Esophagus (tissue), 2 donors: Measurements from ENCODE around the gene SLC6A12. TPM values are rescaled to one million over a fixed set of nuclear protein-coding genes. Genes with fewer than 3 reads are reported as not detected.

Experiments used
- H3K27ac ChIP-seq, 2 donors: one replicate each; pipeline ENCODE4 v1.5.1; 2013; ENCODE audit warnings: low read depth in 2 of 2, mild to moderate bottlenecking in 2 of 2, inconsistent platforms in 1 of 2, low read length in 1 of 2, moderate library complexity in 1 of 2
- H3K27me3 ChIP-seq, 2 donors: one replicate each; pipeline ENCODE4 v1.6.1; 2013; ENCODE audit warnings: low read length in 2 of 2, control low read depth in 1 of 2, mild to moderate bottlenecking in 1 of 2; ENCODE audit not compliant: insufficient read depth in 2 of 2, control insufficient read depth in 1 of 2
- H3K36me3 ChIP-seq, 2 donors: one replicate each; pipeline ENCODE4 v1.6.1; 2013; ENCODE audit warnings: low read length in 1 of 2; ENCODE audit not compliant: control insufficient read depth in 2 of 2, insufficient read depth in 2 of 2
- H3K4me1 ChIP-seq, 2 donors: one replicate each; pipeline ENCODE4 v1.6.1; 2013; ENCODE audit warnings: low read length in 1 of 2; ENCODE audit not compliant: control insufficient read depth in 2 of 2, insufficient read depth in 2 of 2
- H3K4me3 ChIP-seq, 2 donors: one replicate each; pipeline ENCODE4 v1.5.1; 2013; ENCODE audit warnings: low read length in 2 of 2, mild to moderate bottlenecking in 2 of 2, low read depth in 1 of 2, moderate library complexity in 1 of 2
- H3K9me3 ChIP-seq, 2 donors: one replicate each; pipeline ENCODE4 v1.6.1; 2013; ENCODE audit warnings: mild to moderate bottlenecking in 2 of 2, low read depth in 1 of 2, low read length in 1 of 2, moderate library complexity in 1 of 2; ENCODE audit not compliant: control insufficient read depth in 2 of 2, insufficient read depth in 1 of 2
- WGBS, 2 donors: extraction: QIAGEN DNeasy Blood & Tissue Kit; methylation state at CpG; one replicate each; pipeline ENCODE4 v1.1.7; 2013; 5-methylcytosine and 5-hydroxymethylcytosine counted together
- polyA plus RNA-seq, 2 donors: library from polyadenylated mRNA; stranded (reverse); fragments of 200-250 nt; gene quantifications; one replicate each; pipeline ENCODE4 v1.2.3, GENCODE V29; 2013
- donor health status: healthy with polysubstance abuse.
- donor health status: Bipolar disorder and iron deficiency.

SLC6A12 gene
- polyA plus RNA-seq, 2 donors: 0.11 TPM; not detected in 1

- no peak overlapping the region for H3K4me3 ChIP-seq
- H3K27ac ChIP-seq: no peak overlapping the region
- H3K36me3 ChIP-seq: no peaks in the 10 kb centered on the region
- no peaks in the 10 kb centered on the region for H3K9me3 ChIP-seq
- H3K27me3 ChIP-seq: no peaks in the 10 kb centered on the region
- H3K4me1 ChIP-seq: peaks cover 0 to under 1% of the 10 kb centered on the region in 2 donors
- 80% methylated on average over 9 of the region's 9 CpGs for WGBS, 2 donors
Measured at GRCh38 chr12:155006-155405, 59.0 kb downstream of the SLC6A12 start.

- H3K27ac ChIP-seq: no peak overlapping the region
- H3K27me3 ChIP-seq: no peaks in the 10 kb centered on the region
- H3K36me3 ChIP-seq: no peaks in the 10 kb centered on the region
- WGBS, 2 donors: 86 to 90% methylated on average over 12 of the region's 12 CpGs
- H3K4me1 ChIP-seq: peaks cover 2 to 3% of the 10 kb centered on the region in 2 donors
- no peak overlapping the region for H3K4me3 ChIP-seq
- no peaks in the 10 kb centered on the region for H3K9me3 ChIP-seq
Measured at GRCh38 chr12:154058-154457, 59.9 kb downstream of the SLC6A12 start.

DNA sequence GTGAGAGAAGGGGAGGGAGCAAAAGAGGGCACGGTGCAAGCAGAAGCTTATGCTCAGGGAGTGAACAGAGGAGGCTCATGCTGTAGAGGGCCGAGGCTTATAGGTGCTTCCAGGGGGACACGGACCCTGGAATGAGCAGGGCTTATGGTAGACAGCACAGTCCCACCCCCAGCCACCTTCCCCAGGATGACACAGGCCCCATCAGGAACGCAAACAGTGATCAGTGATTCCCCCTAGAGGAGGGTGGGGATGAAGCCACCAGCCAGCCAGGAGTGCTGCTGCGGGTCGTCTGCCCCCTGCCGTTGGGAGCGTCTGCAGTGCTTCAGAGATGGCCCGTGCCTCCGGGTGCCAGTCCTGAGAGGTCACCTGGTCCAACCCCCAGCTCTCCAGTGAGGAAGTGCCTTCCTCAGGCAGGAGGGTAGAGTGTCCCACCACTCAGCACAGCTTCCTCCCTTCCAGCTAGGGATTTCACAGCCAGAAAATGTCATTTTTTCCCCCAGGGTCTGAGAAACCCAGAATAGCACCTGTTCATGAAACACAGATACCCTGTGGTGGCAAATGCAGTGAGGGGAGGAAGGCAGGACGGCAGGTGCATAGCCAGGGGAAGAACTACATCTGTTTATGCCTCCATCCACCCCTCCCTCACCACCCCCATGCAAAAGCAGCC, 60.7 kb downstream of the SLC6A12 start:
- Histone ChIP-seq H3K36me3 (no peaks in the 10 kb centered on the region), H3K4me1 (peaks cover 2 to 3% of the 10 kb centered on the region in 2 donors), H3K9me3 (no peaks in the 10 kb centered on the region), H3K27ac (no peak overlapping the region), H3K27me3 (no peaks in the 10 kb centered on the region), H3K4me3 (no peak overlapping the region)
- 21 to 23% methylated on average over 11 of the region's 11 CpGs for WGBS, 2 donors

DNA sequence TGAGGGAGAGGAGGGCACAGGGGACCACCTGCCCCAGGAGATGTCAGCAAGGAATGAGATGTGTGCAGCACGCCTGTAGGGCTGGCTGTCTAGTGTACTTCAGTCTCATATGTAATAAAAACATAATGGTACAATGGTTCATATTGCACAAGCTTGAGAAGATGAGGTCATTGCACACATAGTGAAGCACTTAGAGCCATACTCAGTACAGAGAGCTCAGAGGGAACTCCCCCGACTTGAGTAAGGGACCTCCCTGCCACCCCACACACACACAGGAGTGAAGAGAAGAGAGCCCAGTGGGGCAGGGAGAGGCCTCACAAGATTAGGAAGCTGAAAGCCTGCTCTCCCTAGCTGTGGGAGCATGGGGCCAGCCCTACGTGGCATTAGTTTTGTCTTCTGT, 61.5 kb downstream of the SLC6A12 start:
- H3K4me1 ChIP-seq: peaks cover 2 to 3% of the 10 kb centered on the region in 2 donors
- no peaks in the 10 kb centered on the region for H3K36me3 ChIP-seq
- H3K27me3 ChIP-seq: no peaks in the 10 kb centered on the region
- WGBS, 2 donors: 50 to 57% methylated on average over 3 of the region's 3 CpGs
- no peaks in the 10 kb centered on the region for H3K9me3 ChIP-seq
- no peak overlapping the region for H3K27ac ChIP-seq
- H3K4me3 ChIP-seq: no peak overlapping the region

DNA sequence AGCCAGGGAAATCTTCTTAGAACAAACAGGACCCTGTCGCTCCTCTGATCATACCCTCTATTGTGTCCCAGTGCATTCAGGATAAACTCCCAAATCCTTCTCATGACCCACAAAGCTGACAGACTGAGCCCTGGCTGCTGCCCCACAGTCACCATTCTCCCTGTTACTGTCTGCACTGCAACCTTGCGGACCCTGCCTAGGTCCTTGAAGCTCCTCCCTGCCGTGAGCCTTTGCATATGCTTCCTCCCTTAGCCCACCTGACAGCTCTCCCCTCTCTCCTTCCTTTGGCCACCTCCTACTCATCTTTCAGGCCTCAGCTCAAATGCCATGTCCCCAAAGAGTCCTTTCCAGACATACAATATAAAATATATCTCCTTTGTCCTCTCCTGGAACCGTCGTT, 62.4 kb downstream of the SLC6A12 start:
- no peak overlapping the region for H3K27ac ChIP-seq
- H3K4me3 ChIP-seq: no peak overlapping the region
- H3K9me3 ChIP-seq: no peaks in the 10 kb centered on the region
- WGBS, 2 donors: 80 to 85% methylated on average over 5 of the region's 5 CpGs
- H3K27me3 ChIP-seq: no peaks in the 10 kb centered on the region
- no peaks in the 10 kb centered on the region for H3K36me3 ChIP-seq
- peaks cover 2 to 3% of the 10 kb centered on the region in 2 donors for H3K4me1 ChIP-seq

DNA sequence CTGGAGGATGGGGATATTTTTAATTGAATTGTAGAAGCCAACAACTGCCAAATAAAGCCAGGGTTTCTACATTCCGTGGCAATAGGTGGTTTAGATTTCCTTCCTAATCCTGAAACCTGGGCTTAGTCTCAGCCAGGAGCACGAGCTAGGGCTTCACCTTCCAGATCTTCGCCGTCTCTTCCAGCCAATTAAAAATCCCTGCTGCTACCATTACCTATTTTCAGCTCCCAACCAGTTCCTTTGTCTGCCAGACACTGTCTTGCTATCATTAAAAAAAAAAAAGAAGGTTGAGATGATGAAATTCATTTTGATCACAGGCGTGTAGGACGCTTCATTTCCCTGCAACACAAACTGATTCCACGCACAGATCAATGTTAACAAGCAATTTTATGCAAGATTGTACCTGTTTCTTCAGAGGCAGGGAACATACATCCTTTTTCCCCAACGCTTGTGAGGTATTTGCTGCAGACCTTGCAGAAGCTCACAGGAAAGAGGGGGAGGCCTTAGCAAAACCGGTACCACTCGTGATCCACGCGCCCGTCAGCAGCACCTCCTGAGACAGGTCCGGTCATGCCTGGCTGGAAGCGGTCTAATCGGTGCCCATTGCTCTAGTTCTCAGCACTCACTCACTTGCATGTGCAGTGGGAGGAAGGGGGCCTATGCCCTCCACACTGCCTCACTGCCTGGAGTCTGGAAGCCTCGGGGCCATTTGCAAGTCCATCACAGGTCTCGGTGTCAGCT, 65.1 kb downstream of the SLC6A12 start:
- Histone ChIP-seq H3K4me3 (no peak overlapping the region), H3K27ac (no peak overlapping the region)
- 53 to 65% methylated on average over 18 of the region's 18 CpGs for WGBS, 2 donors

DNA sequence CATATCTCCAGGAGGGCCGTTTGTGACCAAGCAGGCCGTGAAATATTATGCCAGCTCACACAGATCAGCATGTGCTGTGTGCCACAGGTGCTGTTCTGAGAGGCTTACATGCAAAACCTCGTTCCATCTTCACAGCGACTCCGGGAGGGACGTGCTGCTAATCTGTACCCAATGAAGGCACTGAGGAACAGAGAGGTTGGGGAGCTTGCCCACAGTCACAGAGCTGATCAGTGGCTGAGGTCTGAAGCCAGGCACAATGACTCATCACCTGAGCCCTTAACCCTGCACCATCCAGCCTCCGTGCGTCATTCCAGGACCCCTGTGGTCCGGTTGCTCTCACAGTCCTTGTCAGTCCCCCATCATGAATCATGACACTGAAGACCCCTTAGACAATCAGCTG, 66.7 kb downstream of the SLC6A12 start:
- 89 to 93% methylated on average over 9 of the region's 9 CpGs for WGBS, 2 donors
- Histone ChIP-seq H3K9me3 (no peaks in the 10 kb centered on the region), H3K27me3 (no peaks in the 10 kb centered on the region), H3K27ac (no peak overlapping the region), H3K4me3 (no peak overlapping the region), H3K4me1 (peaks cover 2 to 13% of the 10 kb centered on the region in 2 donors), H3K36me3 (no peaks in the 10 kb centered on the region)

More for the DNA sequence above, 65.1 kb downstream of the SLC6A12 start:
- H3K27me3 ChIP-seq: no peaks in the 10 kb centered on the region
- no peaks in the 10 kb centered on the region for H3K36me3 ChIP-seq
- peaks cover 2 to 9% of the 10 kb centered on the region in 2 donors for H3K4me1 ChIP-seq
- no peaks in the 10 kb centered on the region for H3K9me3 ChIP-seq

- no peak overlapping the region for H3K4me3 ChIP-seq
- no peaks in the 10 kb centered on the region for H3K9me3 ChIP-seq
- no peaks in the 10 kb centered on the region for H3K36me3 ChIP-seq
- 45 to 58% methylated on average over 14 of the region's 14 CpGs for WGBS, 2 donors
- H3K4me1 ChIP-seq: peaks cover 2 to 13% of the 10 kb centered on the region in 2 donors
- no peaks in the 10 kb centered on the region for H3K27me3 ChIP-seq
- no peak overlapping the region for H3K27ac ChIP-seq
Measured at GRCh38 chr12:145369-145960, 68.5 kb downstream of the SLC6A12 start.

DNA sequence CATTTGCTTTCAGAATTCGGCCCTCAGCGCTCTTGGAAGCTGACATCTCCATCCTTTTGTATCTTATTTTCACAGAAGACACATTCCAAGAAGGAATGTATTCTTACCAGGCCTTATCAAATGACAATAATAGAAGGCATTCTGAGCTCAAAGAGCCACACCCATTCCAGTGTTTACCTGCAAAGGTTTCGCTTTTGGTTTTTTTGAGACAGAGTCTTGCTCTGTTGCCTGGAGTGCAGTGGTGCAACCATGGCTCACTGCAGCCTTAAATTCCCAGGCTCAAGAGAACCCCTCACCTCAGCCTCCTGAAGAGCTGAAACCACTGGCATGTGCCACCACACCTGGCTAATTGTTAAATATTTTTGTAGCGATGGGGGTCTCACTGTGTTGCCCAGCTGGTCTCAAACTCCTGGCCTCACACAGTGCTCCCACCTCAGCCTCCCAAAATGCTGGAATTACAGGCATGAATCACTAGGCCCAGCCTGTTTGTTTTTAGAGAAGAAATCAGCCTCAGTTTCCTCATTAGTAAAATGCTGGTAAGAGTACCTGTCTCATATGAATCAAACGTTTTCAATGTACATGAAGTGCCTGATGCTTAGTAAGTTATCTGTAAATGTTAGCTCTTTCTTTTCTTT, 69.2 kb downstream of the SLC6A12 start:
- Histone ChIP-seq H3K36me3 (no peaks in the 10 kb centered on the region), H3K27me3 (no peaks in the 10 kb centered on the region), H3K4me1 (peaks cover 2 to 10% of the 10 kb centered on the region in 2 donors), H3K27ac (peak overlapping the region; percentile 52 to 68), H3K4me3 (no peak overlapping the region), H3K9me3 (no peaks in the 10 kb centered on the region)
- WGBS, 2 donors: 51 to 54% methylated on average over 5 of the region's 5 CpGs
